Stimulated activated effector memory CD8-positive, alpha-beta T cell treated with anti-CD3 and anti-CD28 coated beads, Interleukin-12 subunit alpha, Interleukin-12 subunit beta, amount 100 ng/mL, for 72 hours (primary cell): ENCODE data around the gene KCNE4.

Experiments used
- ATAC-seq: fragments of 150-1000 bp; cut with Tn5 transposase; 2 replicates; pipeline ENCODE4 v1.10.0; 2021
- DNase-seq, 2 donors: peaks; one replicate each; pipeline ENCODE4 v3.0.0; 2021 to 2022; ENCODE audit warnings: low spot score in 2 of 2
- H3K27ac Mint-ChIP-seq: one replicate; pipeline ENCODE4 v1.8.0; 2022; ENCODE audit warnings: mild to moderate bottlenecking, mixed read lengths
- H3K36me3 Mint-ChIP-seq: one replicate; pipeline ENCODE4 v1.8.0; 2022; ENCODE audit warnings: mild to moderate bottlenecking, mixed read lengths
- H3K4me1 Mint-ChIP-seq: one replicate; pipeline ENCODE4 v1.8.0; 2022; ENCODE audit warnings: mixed read lengths
- H3K4me3 Mint-ChIP-seq: one replicate; pipeline ENCODE4 v1.8.0; 2022; ENCODE audit warnings: mild to moderate bottlenecking, mixed read lengths
- H3K9me3 Mint-ChIP-seq: one replicate; pipeline ENCODE4 v1.8.0; 2022; ENCODE audit warnings: mixed read lengths

The KCNE4 gene

GRCh38 chr2:223101340-223102039, 49.5 kb downstream of the KCNE4 start:
- H3K4me1 Mint-ChIP-seq, result no peaks in the 10 kb centered on the region
- H3K9me3 Mint-ChIP-seq, result peaks cover 2% of the 10 kb centered on the region
- H3K27ac Mint-ChIP-seq, result no peak overlapping the region
- no peaks in the 10 kb centered on the region for H3K36me3 Mint-ChIP-seq
- ATAC-seq, result no peak
- DNase-seq, result no peak
- H3K4me3 Mint-ChIP-seq, result no peak overlapping the region

- no peak for ATAC-seq
- Mint-ChIP-seq H3K36me3 (no peaks in the 10 kb centered on the region), H3K9me3 (peaks cover 2% of the 10 kb centered on the region), H3K4me1 (no peaks in the 10 kb centered on the region), H3K27ac (no peak overlapping the region), H3K4me3 (no peak overlapping the region)
- DNase-seq, result no peak
Observed at GRCh38 chr2:223102040-223102400, 50.0 kb downstream of the KCNE4 start.

- no peak overlapping the region for H3K27ac Mint-ChIP-seq
- H3K9me3 Mint-ChIP-seq, result peaks cover 2% of the 10 kb centered on the region
- no peak overlapping the region for H3K4me3 Mint-ChIP-seq
- H3K36me3 Mint-ChIP-seq, result no peaks in the 10 kb centered on the region
- no peaks in the 10 kb centered on the region for H3K4me1 Mint-ChIP-seq
- DNase-seq (no peak), ATAC-seq (no peak)
Observed at GRCh38 chr2:223102450-223102849, 50.5 kb downstream of the KCNE4 start.

GRCh38 chr2:223104336-223105132, 52.5 kb downstream of the KCNE4 start:
- Mint-ChIP-seq H3K27ac (no peak overlapping the region), H3K9me3 (no peaks in the 10 kb centered on the region), H3K4me1 (no peaks in the 10 kb centered on the region), H3K4me3 (no peak overlapping the region), H3K36me3 (no peaks in the 10 kb centered on the region)
- no peak for ATAC-seq
- no peak for DNase-seq
